ENCODE data around the gene DTYMK.

DTYMK gene

DNA sequence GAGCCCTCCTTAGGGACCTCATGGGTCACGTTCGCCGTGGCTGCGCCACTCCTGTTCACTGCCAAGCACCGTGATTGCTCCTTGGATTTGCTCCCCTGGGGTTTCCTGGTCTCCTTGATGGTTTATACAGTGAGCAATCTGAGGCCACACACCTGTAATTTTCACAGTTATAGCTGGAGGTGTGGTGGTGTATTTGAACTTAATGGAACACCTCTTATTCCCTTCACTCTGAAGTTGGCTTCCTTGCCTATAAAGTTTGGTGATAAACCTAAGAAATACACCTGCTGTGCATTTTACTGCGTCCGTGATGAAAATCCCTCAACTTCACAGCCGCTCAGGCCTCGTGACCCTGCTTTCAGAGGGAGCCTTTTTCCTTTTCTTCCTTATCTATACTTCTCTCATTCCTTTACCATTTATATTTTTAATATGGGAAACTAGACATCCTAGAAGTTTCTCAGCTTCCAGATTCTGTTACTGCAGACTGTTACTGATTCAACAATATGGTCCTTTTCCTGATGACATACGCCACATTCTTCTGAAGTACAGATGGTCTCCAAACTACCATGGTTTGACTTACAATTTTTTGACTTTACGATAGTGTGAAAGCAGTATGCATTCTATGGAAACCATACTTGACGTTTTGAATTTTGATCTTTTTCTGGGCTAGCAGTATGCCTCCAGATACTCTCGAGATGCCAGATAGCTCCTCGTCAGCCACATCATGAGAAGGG is 40.5 kb downstream of the DTYMK start:
- DNase-seq, result no peak

DNA sequence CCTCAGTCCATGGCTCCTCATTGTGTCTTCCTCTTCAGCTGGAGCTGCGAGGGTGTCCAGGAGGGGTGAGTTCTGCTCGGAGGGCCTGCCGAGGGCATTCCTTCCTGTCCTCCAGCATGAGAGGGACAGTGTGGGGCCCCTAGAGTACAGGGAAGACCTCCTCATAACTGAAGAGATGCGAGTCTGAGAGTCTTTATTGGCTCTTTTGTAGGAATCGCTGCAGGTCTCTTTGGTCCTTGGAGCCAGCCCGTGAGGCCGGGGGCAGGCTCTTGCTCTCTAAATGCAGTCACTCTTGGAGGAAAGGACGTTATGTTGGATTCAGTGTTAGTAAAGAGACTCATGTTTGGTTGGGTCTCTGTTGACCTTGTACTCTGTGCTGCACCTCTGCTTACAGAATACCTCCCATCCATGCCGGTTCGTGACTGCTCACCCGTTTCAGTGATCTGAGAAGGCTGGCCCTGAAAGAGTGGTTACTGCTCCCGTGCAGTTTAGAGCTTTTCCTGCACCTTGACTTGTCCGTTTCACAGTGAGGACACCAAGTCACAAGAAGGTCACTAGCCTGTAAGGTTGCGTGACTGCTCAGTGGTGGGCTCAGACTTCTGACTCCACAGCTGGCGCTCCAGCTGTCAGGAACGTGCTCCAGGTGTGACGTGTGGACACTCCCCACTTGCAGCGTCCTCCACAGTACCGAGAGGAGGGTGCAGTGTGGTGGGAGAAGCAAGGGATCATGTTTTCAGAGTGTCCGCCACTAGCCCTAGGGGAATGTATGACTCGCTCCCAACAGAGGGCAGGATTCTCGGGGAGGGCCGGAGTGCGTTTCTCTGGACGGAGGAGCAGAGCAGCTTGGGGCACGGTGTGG is 41.3 kb downstream of the DTYMK start:
- DNase-seq, result no peak

GRCh38 chr2:241641631-241642030 is 45.0 kb downstream of the DTYMK start:
- DNase-seq, result no peak

DNA sequence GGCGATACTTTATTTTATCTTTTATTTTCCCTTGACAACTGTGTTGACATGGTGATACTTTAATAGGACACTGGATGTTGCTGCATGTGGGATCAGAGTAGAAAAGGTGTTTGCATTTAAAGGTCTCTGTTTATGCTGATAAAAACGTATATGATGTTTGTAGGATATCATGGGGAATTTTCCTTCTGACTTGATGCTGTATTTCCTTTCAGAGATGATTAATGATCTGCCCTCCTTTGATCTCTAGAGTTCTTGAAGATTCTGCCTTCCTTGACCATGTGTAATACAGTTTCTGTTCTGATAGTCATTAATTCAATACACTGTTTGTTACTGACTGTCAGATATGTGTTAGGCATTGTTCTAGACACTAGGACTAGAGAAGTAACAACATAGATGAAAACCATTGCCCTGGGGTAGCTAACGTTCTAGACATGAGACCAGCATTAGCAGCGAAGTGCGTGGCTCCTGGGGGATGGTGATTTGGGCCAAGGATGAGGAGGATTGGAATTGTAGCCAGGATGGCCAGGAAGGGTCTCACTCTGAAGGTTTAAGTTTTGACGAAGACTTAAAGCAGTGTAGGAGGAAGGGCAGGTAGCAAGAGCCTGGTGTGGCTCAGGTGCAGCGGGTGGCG is 46.3 kb downstream of the DTYMK start:
- no peak for DNase-seq

- DNase-seq, result no peak
Observed at GRCh38 chr2:241639385-241639784, 47.2 kb downstream of the DTYMK start.

- DNase-seq, result no peak
Observed at GRCh38 chr2:241638940-241639339, 47.7 kb downstream of the DTYMK start.

- no peak for DNase-seq
Observed at GRCh38 chr2:241637795-241638660, 48.6 kb downstream of the DTYMK start.

DNA sequence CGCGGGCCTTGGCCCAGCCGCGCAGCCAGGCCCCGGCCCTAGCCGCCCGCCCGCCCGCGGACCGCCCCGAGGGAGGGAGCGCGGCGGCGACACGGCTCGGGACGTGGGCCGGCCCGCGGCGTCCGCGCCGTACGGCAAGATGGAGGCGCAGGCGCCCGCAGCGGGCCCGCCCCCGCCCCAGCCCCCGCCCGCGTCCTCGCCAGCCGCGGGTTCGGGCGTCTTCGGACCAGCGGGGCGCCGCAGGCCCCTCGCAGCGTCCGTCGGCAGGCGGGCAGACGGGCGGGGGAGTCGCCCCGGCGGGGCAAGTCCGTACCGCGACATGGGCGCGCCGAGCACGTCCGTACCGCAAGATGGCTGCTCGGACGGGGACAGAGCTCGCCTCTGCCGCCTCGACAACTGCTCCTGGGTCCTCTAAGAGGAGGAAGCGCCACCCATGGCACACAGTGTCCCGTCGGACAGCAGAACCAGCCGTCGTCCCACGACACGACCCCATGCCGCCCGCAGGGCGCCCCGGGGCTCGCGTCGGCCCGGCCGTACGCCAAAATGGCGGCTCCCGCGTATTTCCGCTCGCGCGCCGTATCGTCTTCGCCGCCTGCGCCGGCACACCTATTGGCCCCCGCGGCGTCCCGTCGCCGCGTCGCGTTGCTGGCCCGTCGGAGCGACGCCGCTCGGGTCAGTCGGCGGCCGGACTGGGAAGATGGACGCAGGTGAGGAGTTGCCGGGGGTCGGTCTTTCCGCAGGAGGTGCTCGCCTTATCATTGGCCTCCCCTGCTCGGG is 49.4 kb downstream of the DTYMK start, which contains the start of the genes ATG4B and THAP4:
Gene ATG4B (plus strand): TSS at position 676 of the 777 bp plus-strand sequence. CDS start 22 bp downstream, at position 698.
Gene THAP4 (minus strand): TSS at position 141 of the 777 bp plus-strand sequence. CDS start 141 bp downstream, outside the sequence.
- DNase-seq, result peak; percentile 84

- DNase-seq, result no peak
Observed at GRCh38 chr2:241636182-241637017, 50.2 kb downstream of the DTYMK start.

DNA sequence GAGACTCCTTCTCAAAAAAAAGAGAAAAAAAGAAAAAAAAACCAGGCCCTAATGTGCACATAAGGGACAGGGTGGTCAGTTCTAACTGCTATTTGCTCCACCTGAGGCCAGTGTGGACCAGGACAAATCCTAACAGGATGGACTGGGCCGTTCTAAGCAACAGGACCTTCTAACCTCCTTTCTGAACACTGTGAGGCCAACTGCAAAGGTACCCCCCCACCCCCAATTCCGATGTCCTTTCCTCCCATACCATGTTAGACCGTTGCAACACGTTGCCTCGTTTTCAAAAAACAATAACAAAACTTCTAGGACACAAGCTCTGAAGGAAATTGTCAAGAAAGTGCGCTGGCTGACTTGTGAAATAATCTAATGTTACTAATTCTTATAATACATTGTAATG is 50.9 kb downstream of the DTYMK start:
- DNase-seq, result no peak

- DNase-seq, result no peak
Observed at GRCh38 chr2:241633561-241633960, 53.1 kb downstream of the DTYMK start.

- DNase-seq, result no peak
Observed at GRCh38 chr2:241632478-241633325, 53.9 kb downstream of the DTYMK start.

GRCh38 chr2:241629762-241630435 is 56.7 kb downstream of the DTYMK start:
- no peak for DNase-seq

- no peak for DNase-seq
Observed at GRCh38 chr2:241627675-241628074, 58.9 kb downstream of the DTYMK start.

All from NCI-H774 (cell line).